Right atrium auricular region (tissue), 2 donors: ENCODE measurements around the gene NF1. TPM values are rescaled to one million over a fixed set of nuclear protein-coding genes. Genes with fewer than 3 reads are reported as not detected.

ENCODE experiments used
- DNase-seq: peaks from one replicate; pipeline ENCODE4 v3.0.0-alpha.2; 2019; ENCODE audit warnings: low spot score
- H3K27ac ChIP-seq, 2 donors: fragments of 200-600 bp; sonication (generic); 1 replicate in 1 of 2; 2 replicates in 1 of 2; pipeline ENCODE4 v1.5.1; 2016 to 2019
- H3K27me3 ChIP-seq, 2 donors: fragments of 200-600 bp; sonication (generic); one replicate each; pipeline versions ENCODE4 v1.5.1 to v1.6.0; 2017 to 2019
- H3K36me3 ChIP-seq: fragments of 200-600 bp; sonication (generic); one replicate; pipeline ENCODE4 v1.5.1; 2016
- H3K4me1 ChIP-seq, 2 donors: fragments of 200-600 bp; sonication (generic); one replicate each; pipeline versions ENCODE4 v1.5.1 to v1.6.0; 2017 to 2019
- H3K4me3 ChIP-seq, 2 donors: fragments of 200-600 bp; sonication (generic); 1 replicate in 1 of 2; 2 replicates in 1 of 2; pipeline ENCODE4 v1.5.1; 2017 to 2019; ENCODE audit warnings: mild to moderate bottlenecking in 1 of 2, moderate library complexity in 1 of 2
- H3K9me3 ChIP-seq, 2 donors: fragments of 200-600 bp; sonication (generic); one replicate each; pipeline ENCODE4 v1.5.1; 2019
- microRNA-seq, 2 donors: library from miRNA; unstranded; fragments of <30 nt; microRNA quantifications; one replicate each; pipeline ENCODE4, GENCODE V29; 2016 to 2017; ENCODE audit warnings: borderline number of aligned reads in 2 of 2, borderline replicate concordance in 1 of 2
- total RNA-seq, 2 donors: library from RNA; depleted of rRNA; stranded (reverse); fragments of >200 nt; gene quantifications; one replicate each; pipeline ENCODE4 v1.1.0, GENCODE V29; 2016
- TF ChIP-seq, protein P1 (sequence below), 2 donors: fragments of 200-600 bp; sonication (generic); IDR thresholded peaks; one replicate each; pipeline ENCODE4 v1.5.1; 2019; ENCODE audit warnings: antibody characterized with exemption in 2 of 2

Gene NF1
- total RNA-seq, 2 donors from 2014 or later = 47.5 to 51.4 TPM

DNA sequence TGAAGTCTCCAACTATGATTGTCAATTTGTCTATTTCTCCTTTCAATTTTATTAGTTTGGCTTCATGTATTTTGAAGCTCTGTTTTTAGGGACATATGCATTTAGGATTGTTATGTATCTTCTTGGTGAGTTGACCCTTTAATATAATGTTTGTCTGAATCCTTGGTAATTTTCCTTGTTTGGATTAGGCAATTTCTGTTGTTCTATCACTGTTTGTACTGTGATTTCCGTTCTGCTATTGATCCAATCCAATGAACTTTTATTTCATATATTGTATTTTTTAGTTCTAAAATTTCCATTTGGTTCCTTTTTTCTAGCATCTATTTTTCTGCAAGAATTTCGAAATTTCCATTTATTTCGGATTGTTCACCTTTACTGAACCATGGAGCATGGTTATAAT is 327.7 kb downstream of the NF1 start:
- H3K27me3 ChIP-seq = no peaks in the 10 kb centered on the region
- H3K36me3 ChIP-seq = no peaks in the 10 kb centered on the region
- DNase-seq = no peak
- H3K9me3 ChIP-seq = peaks cover 0 to 10% of the 10 kb centered on the region in 2 donors
- TF ChIP-seq, protein P1, sequence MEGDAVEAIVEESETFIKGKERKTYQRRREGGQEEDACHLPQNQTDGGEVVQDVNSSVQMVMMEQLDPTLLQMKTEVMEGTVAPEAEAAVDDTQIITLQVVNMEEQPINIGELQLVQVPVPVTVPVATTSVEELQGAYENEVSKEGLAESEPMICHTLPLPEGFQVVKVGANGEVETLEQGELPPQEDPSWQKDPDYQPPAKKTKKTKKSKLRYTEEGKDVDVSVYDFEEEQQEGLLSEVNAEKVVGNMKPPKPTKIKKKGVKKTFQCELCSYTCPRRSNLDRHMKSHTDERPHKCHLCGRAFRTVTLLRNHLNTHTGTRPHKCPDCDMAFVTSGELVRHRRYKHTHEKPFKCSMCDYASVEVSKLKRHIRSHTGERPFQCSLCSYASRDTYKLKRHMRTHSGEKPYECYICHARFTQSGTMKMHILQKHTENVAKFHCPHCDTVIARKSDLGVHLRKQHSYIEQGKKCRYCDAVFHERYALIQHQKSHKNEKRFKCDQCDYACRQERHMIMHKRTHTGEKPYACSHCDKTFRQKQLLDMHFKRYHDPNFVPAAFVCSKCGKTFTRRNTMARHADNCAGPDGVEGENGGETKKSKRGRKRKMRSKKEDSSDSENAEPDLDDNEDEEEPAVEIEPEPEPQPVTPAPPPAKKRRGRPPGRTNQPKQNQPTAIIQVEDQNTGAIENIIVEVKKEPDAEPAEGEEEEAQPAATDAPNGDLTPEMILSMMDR (IDR thresholded peaks at IDR 0.05) = no peak
- peaks cover 0 to 13% of the 10 kb centered on the region in 2 donors for H3K4me1 ChIP-seq
- no peak overlapping the region for H3K4me3 ChIP-seq
- no peak overlapping the region for H3K27ac ChIP-seq

DNA sequence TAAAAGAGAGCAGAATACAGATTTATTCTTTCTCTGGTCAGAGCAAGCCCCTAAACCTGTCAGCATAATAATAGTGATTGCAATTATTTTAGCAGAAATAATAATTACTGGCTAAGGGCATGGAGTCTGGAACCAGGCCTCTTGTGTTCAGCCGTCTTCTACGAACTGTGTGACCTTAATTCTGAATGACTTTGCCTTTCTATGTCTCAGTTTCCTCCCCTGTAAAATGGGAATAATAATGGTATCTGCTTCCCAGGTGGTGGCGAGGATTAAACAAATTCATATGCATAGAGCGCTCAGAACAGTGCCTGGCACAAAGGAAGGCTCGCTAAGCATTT is 330.1 kb downstream of the NF1 start:
- Histone ChIP-seq H3K27ac (peak overlapping the region in 1 of 2 donors; percentile 51), H3K36me3 (no peaks in the 10 kb centered on the region), H3K9me3 (peaks cover 0 to 10% of the 10 kb centered on the region in 2 donors), H3K4me1 (peaks cover 0 to 13% of the 10 kb centered on the region in 2 donors), H3K27me3 (no peaks in the 10 kb centered on the region), H3K4me3 (no peak overlapping the region)
- TF ChIP-seq, protein P1 (IDR thresholded peaks at IDR 0.05) = no peak
- DNase-seq = no peak

DNA sequence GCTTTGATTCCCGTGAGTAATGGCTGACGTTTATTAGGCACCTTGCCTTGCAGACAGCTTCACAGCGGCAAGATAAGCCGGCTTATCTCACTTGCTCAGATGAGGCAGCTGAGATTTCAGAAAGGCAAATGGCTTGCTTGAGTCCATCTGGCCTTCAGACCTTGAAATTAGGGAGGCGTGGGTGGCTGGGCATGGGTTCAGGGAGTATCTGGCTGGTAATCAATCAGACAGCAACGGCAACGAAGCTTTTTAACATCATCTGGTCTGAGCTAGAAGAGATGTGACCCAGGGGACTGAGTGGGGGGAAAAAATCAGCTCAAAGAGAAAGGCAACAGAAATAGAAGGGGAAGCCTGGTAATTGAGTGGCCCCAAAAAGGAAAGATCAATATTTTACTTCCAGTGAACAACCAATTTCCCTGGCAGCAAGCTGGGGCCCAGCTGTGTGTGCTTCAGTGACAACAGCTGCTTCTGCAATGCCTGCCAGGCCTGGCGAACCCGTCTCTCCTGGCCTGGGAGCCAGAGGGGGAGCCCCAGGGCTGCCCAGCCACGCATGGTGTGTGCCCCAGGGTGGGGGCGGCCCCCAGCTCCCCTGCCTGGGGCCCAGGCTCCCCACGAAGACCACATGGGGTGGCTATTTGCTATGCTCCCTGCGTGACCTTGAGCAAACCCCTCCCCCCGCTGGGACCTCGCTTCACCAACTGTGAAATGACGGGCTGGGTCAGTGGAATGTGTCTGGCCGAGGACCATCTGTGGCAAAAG is 330.7 kb downstream of the NF1 start:
- Histone ChIP-seq H3K4me1 (peaks cover 0 to 13% of the 10 kb centered on the region in 2 donors), H3K36me3 (no peaks in the 10 kb centered on the region), H3K27me3 (no peaks in the 10 kb centered on the region), H3K27ac (peak overlapping the region in 1 of 2 donors; percentile 51), H3K4me3 (no peak overlapping the region), H3K9me3 (peaks cover 0 to 10% of the 10 kb centered on the region in 2 donors)
- TF ChIP-seq, protein P1 (IDR thresholded peaks at IDR 0.05) = no peak
- no peak for DNase-seq

Small RNAs within 50 kb of the gene (microRNA-seq; reads per million reads assigned to microRNA genes)
- 1.4 to 2.1 reads per million in 2 donors for gene MIR4733

Other genes starting within 250 kb of the NF1 start
- gene TEFM, start 188.7 kb upstream of the NF1 start, total RNA-seq = 10 to 100 TPM in 1 of 2 donors, 1 to 10 TPM in 1; 6.6 to 11.0 TPM
- gene ADAP2, start 173.0 kb upstream of the NF1 start, total RNA-seq = 10 to 100 TPM in 1 of 2 donors, 1 to 10 TPM in 1; 4.3 to 11.1 TPM
- gene RNF135, start 123.9 kb upstream of the NF1 start, total RNA-seq = 10 to 100 TPM in 1 of 2 donors, 1 to 10 TPM in 1; 6.9 to 13.1 TPM
- gene OMG, start 202.3 kb downstream of the NF1 start, total RNA-seq = under 1 TPM; 0.47 to 0.74 TPM
- gene EVI2B, start 219.1 kb downstream of the NF1 start, total RNA-seq = 10 to 100 TPM in 1 of 2 donors, 1 to 10 TPM in 1; 5.6 to 11.3 TPM
- 1 to 10 TPM; 2.1 to 9.0 TPM for gene EVI2A, start 226.6 kb downstream of the NF1 start, total RNA-seq